ENCODE measurements around the gene AGAP2. TPM values are rescaled to one million over a fixed set of nuclear protein-coding genes. Genes with fewer than 3 reads are reported as not detected.
A peak's percentile ranks its signal among the peaks of the same experiment; 100 is the strongest.

Gene AGAP2
- total and polyA plus RNA-seq, 9 of the 15 experiments (the other 6 are each of a cell fraction or from before 2014, with no cell fraction given): 0.04 to 0.77 (median 0.28) TPM; not detected in 1

- TF ChIP-seq, protein P1, sequence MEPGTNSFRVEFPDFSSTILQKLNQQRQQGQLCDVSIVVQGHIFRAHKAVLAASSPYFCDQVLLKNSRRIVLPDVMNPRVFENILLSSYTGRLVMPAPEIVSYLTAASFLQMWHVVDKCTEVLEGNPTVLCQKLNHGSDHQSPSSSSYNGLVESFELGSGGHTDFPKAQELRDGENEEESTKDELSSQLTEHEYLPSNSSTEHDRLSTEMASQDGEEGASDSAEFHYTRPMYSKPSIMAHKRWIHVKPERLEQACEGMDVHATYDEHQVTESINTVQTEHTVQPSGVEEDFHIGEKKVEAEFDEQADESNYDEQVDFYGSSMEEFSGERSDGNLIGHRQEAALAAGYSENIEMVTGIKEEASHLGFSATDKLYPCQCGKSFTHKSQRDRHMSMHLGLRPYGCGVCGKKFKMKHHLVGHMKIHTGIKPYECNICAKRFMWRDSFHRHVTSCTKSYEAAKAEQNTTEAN (CRISPR knock-in tag; IDR thresholded peaks at IDR 0.05): no peak
- TF ChIP-seq ASH1L (IDR thresholded peaks at IDR 0.05; ENCODE audit: borderline replicate concordance, low read depth, partially characterized antibody) (peak; percentile 11), NFATC3 (IDR thresholded peaks at IDR 0.05) (0 out of 2 replicates have a peak, but pooled peaks have one; percentile 66), RBM25 (IDR thresholded peaks at IDR 0.05; ENCODE audit: low read depth, low read length, severe bottlenecking) (no peak), GTF2E2 (tag; IDR thresholded peaks at IDR 0.05) (peak; percentile 60; the same call in 1 of the 2 replicates), ZNF79 (CRISPR knock-in tag; IDR thresholded peaks at IDR 0.05; ENCODE audit: low read depth) (no peak), HDAC6 (IDR thresholded peaks at IDR 0.05; ENCODE audit: low read depth, low read length) (no peak), CBX3 (IDR thresholded peaks at IDR 0.05; ENCODE audit: borderline replicate concordance in 1 of 2, low read length in 2 of 2) (no peak), ARNT (IDR thresholded peaks at IDR 0.05) (no peak), MLLT1 (IDR thresholded peaks at IDR 0.05) (no peak)
- TF ChIP-seq, protein P2, sequence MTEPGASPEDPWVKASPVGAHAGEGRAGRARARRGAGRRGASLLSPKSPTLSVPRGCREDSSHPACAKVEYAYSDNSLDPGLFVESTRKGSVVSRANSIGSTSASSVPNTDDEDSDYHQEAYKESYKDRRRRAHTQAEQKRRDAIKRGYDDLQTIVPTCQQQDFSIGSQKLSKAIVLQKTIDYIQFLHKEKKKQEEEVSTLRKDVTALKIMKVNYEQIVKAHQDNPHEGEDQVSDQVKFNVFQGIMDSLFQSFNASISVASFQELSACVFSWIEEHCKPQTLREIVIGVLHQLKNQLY (CRISPR knock-in tag; conservative IDR thresholded peaks at IDR 0.05): no peak
- TF ChIP-seq, protein P3, sequence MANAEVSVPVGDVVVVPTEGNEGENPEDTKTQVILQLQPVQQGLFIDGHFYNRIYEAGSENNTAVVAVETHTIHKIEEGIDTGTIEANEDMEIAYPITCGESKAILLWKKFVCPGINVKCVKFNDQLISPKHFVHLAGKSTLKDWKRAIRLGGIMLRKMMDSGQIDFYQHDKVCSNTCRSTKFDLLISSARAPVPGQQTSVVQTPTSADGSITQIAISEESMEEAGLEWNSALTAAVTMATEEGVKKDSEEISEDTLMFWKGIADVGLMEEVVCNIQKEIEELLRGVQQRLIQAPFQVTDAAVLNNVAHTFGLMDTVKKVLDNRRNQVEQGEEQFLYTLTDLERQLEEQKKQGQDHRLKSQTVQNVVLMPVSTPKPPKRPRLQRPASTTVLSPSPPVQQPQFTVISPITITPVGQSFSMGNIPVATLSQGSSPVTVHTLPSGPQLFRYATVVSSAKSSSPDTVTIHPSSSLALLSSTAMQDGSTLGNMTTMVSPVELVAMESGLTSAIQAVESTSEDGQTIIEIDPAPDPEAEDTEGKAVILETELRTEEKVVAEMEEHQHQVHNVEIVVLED (CRISPR knock-in tag; IDR thresholded peaks at IDR 0.05): no peak
- TF ChIP-seq, protein P4, sequence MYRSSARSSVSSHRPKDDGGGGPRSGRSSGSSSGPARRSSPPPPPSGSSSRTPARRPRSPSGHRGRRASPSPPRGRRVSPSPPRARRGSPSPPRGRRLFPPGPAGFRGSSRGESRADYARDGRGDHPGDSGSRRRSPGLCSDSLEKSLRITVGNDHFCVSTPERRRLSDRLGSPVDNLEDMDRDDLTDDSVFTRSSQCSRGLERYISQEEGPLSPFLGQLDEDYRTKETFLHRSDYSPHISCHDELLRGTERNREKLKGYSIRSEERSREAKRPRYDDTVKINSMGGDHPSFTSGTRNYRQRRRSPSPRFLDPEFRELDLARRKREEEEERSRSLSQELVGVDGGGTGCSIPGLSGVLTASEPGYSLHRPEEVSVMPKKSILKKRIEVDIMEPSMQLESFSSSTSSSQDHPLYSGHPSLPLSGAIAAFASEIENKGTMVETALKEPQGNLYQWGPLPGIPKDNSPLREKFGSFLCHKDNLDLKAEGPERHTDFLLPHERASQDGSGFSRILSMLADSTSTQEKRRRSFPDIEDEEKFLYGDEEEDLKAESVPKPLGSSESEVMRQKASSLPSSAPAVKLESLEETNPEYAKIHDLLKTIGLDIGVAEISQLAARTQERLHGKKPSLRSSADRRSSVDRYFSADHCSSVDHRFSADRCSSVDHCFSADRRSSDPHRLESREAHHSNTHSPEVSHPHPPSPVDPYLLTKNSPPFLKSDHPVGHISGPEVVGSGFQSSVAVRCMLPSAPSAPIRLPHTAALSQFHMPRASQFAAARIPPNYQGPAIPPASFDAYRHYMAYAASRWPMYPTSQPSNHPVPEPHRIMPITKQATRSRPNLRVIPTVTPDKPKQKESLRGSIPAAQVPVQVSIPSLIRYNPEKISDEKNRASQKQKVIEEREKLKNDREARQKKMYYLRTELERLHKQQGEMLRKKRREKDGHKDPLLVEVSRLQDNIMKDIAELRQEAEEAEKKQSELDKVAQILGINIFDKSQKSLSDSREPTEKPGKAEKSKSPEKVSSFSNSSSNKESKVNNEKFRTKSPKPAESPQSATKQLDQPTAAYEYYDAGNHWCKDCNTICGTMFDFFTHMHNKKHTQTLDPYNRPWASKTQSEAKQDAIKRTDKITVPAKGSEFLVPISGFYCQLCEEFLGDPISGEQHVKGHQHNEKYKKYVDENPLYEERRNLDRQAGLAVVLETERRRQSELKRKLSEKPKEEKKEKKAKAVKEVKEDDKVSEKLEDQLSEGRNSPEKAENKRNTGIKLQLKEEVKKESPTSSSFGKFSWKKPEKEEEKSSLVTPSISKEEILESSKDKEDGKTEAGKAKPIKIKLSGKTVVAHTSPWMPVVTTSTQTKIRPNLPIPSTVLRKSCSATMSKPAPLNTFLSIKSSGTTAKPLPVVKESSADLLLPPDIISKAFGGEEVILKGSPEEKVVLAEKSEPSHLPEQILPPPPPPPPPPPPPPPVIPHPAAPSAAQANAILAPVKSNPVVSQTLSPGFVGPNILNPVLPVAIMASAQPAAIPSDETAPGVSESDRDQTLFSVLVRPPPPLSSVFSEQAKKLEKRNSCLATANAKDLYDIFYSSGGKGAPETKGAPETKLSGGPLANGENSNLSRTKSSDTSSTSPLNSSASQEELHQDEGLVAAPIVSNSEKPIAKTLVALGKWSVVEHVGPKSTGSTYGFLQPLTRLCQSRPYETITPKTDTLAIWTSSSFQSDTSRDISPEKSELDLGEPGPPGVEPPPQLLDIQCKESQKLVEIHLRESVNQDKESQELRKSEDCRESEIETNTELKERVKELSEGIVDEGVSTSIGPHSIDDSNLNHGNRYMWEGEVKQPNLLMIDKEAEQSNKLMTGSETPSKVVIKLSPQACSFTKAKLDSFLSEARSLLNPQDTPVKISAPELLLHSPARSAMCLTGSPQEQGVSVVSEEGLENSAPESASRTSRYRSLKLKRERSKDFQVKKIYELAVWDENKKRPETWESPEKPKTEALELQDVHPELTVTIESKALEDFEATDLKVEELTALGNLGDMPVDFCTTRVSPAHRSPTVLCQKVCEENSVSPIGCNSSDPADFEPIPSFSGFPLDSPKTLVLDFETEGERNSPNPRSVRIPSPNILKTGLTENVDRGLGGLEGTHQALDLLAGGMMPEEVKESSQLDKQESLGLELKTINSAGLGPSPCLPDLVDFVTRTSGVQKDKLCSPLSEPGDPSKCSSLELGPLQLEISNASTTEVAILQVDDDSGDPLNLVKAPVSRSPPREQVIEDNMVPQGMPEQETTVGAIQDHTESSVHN (IDR thresholded peaks at IDR 0.05; ENCODE audit: borderline replicate concordance in 1 of 2, low read depth in 1 of 2): no peak
These were observed 43.7 kb upstream of the AGAP2 start (continued) for GRCh38 chr12:57782243-57782607.
